ENCODE results near the gene TTLL9. TPM values are rescaled to one million over a fixed set of nuclear protein-coding genes. Genes with fewer than 3 reads are reported as not detected.

TTLL9 gene
- total RNA-seq, result 2.4 TPM in 2 replicates
- long read RNA-seq, partial matches to known transcripts, result 0 of 5 reads
- long read RNA-seq, other reads (novel, unspliced or antisense), result 5 of 5 reads

GRCh38 chr20:31869942-31870725 lies at the start of gene TTLL9, which contains the start of gene DUSP15:
TSS of gene TTLL9 (plus strand) at chr20:31870634. CDS start at chr20:31871127, 493 bp downstream.
TSS of gene DUSP15 (minus strand) at chr20:31870527. CDS start at chr20:31870337, 190 bp downstream.
- H3K9me3 Mint-ChIP-seq (ENCODE audit: low read depth), result no peaks in the 10 kb centered on the region
- DNase-seq (ENCODE audit: low spot score, unreplicated experiment), result peak; percentile 68
- H3K27ac Mint-ChIP-seq, result peak within 1 kb of the TSS; percentile 95
- H3K4me3 Mint-ChIP-seq (ENCODE audit: low read depth), result peak within 1 kb of the TSS; percentile 99
- H3K4me1 Mint-ChIP-seq (ENCODE audit: low read depth), result peaks cover 15% of the 10 kb centered on the region
- TF ChIP-seq, protein P1, sequence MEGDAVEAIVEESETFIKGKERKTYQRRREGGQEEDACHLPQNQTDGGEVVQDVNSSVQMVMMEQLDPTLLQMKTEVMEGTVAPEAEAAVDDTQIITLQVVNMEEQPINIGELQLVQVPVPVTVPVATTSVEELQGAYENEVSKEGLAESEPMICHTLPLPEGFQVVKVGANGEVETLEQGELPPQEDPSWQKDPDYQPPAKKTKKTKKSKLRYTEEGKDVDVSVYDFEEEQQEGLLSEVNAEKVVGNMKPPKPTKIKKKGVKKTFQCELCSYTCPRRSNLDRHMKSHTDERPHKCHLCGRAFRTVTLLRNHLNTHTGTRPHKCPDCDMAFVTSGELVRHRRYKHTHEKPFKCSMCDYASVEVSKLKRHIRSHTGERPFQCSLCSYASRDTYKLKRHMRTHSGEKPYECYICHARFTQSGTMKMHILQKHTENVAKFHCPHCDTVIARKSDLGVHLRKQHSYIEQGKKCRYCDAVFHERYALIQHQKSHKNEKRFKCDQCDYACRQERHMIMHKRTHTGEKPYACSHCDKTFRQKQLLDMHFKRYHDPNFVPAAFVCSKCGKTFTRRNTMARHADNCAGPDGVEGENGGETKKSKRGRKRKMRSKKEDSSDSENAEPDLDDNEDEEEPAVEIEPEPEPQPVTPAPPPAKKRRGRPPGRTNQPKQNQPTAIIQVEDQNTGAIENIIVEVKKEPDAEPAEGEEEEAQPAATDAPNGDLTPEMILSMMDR (IDR thresholded peaks at IDR 0.05; ENCODE audit: unreplicated experiment), result no peak
- no peaks in the 10 kb centered on the region for H3K36me3 Mint-ChIP-seq (ENCODE audit: insufficient read depth)
- peaks cover 7% of the 10 kb centered on the region for H3K27me3 Mint-ChIP-seq

DNA sequence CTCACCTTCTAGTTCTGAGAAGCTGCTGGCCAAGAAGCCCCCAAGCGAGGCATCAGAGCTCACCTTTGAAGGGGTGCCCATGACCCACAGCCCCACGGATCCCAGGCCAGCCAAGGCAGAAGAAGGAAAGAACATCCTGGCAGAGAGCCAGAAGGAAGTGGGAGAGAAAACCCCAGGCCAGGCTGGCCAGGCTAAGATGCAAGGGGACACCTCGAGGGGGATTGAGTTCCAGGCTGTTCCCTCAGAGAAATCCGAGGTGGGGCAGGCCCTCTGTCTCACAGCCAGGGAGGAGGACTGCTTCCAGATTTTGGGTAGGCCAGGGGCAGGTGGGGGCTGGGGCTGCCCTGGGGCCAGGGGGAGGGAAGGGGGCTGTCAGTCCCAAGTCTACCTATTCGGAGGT lies 49.0 kb upstream of the TTLL9 start:
- no peaks in the 10 kb centered on the region for H3K4me1 Mint-ChIP-seq (ENCODE audit: low read depth)
- no peak for DNase-seq (ENCODE audit: low spot score, unreplicated experiment)
- no peak overlapping the region for H3K4me3 Mint-ChIP-seq (ENCODE audit: low read depth)
- peaks cover 12% of the 10 kb centered on the region for H3K27me3 Mint-ChIP-seq
- H3K36me3 Mint-ChIP-seq (ENCODE audit: insufficient read depth), result no peaks in the 10 kb centered on the region
- TF ChIP-seq, protein P1 (IDR thresholded peaks at IDR 0.05; ENCODE audit: unreplicated experiment), result no peak
- no peak overlapping the region for H3K27ac Mint-ChIP-seq
- no peaks in the 10 kb centered on the region for H3K9me3 Mint-ChIP-seq (ENCODE audit: low read depth)

DNA sequence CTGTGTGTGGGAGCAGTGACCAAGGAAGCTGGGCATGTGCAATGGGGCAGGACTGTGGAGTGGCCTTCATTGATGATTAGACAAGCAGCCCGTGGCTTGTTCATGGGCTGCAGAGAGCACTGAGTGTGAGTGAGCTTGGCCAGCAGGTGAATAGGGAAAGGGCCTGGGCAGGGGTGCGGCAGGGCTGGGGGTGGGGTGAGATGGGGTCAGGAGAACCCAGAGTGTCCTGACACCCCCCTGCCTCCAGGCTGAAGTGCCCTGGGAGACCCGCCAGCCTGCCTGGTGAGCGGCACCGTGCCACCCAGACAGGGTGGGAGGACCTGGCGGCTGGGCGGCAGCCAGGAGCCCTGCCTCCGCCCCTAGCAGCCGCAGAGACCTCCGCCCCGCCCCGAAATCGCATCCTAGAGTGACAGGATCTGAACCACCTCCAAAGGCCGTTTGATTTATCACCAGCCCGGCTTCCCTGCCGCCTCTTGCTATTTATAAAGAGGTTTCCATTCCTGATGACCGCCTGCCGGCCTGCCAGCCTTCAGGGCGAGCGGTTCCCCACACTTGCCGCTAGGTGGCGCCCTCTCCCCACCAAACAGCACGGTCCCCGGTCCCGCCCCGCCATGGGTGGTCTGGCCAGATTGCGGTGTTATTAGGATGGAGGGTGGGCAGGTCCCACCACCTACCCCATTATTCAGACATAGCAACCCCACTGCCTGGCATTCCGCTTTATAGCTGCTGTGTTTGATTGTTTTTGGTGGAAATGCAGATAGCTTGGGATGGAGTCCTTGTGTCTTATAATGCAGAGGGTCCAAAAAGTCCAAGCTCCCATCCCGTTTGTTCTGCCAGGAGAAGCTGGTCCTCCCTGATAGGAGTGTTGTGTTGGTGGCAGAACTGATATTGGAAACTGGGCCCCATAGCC lies 47.8 kb upstream of the TTLL9 start:
- no peaks in the 10 kb centered on the region for H3K36me3 Mint-ChIP-seq (ENCODE audit: insufficient read depth)
- no peaks in the 10 kb centered on the region for H3K4me1 Mint-ChIP-seq (ENCODE audit: low read depth)
- DNase-seq (ENCODE audit: low spot score, unreplicated experiment), result peak; percentile 92
- no peak overlapping the region for H3K4me3 Mint-ChIP-seq (ENCODE audit: low read depth)
- peaks cover 12% of the 10 kb centered on the region for H3K27me3 Mint-ChIP-seq
- TF ChIP-seq, protein P1 (IDR thresholded peaks at IDR 0.05; ENCODE audit: unreplicated experiment), result peak; percentile 100
- H3K9me3 Mint-ChIP-seq (ENCODE audit: low read depth), result no peaks in the 10 kb centered on the region
- H3K27ac Mint-ChIP-seq, result no peak overlapping the region

- Mint-ChIP-seq H3K27ac (no peak overlapping the region), H3K36me3 (ENCODE audit: insufficient read depth) (no peaks in the 10 kb centered on the region), H3K4me3 (ENCODE audit: low read depth) (no peak overlapping the region), H3K9me3 (ENCODE audit: low read depth) (no peaks in the 10 kb centered on the region), H3K4me1 (ENCODE audit: low read depth) (no peaks in the 10 kb centered on the region), H3K27me3 (peaks cover 12% of the 10 kb centered on the region)
- DNase-seq (ENCODE audit: low spot score, unreplicated experiment), result no peak
- TF ChIP-seq, protein P1 (IDR thresholded peaks at IDR 0.05; ENCODE audit: unreplicated experiment), result no peak
These were observed 46.9 kb upstream of the TTLL9 start for GRCh38 chr20:31823360-31824124.
